Eye (tissue), 1 donor: ENCODE results near the gene CNPY1.

Experiments used
- DNase-seq: peaks from one replicate; pipeline ENCODE4 v3.0.0-alpha.2; 2015

CNPY1 gene

GRCh38 chr7:155464183-155464582, 82.2 kb downstream of the CNPY1 start:
- DNase-seq, result peak; percentile 33

GRCh38 chr7:155463114-155463811, 83.1 kb downstream of the CNPY1 start:
- DNase-seq, result peak; percentile 23

GRCh38 chr7:155462163-155462735, 84.1 kb downstream of the CNPY1 start:
- DNase-seq, result no peak

GRCh38 chr7:155461631-155462030, 84.7 kb downstream of the CNPY1 start:
- no peak for DNase-seq

DNA sequence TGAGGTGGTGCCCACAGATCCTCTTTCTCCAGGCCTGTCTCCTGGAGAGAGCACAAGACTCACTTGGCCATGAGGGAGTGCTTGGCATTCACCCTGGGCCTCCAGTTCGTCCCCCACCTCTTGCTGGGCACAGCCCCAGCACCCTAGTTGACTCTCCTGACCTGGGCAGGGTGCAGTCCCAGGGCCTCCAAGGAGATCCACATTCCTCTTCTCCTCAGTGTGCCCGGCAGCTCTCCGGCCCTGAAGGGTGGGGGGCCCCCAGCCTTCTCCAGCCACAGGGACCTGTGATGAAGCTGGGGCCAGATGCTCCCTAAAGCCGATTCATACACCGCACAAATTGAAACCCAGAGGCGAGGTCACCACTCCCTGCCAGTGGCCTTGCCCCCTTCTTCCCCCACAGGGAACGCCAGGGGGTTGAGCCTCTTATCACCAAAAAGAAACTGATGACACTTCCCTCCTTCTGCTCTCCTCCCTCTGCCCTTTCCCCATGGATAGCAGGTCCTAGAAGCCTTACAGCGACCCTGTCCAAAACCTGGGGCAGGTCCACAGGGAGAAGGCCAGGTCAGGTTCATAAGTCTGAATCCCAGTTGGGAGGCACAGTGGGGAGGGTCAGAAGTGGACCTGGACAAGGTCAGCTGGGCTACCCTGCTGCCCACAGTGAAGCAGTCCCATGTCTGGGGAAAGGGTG, 85.3 kb downstream of the CNPY1 start:
- DNase-seq, result no peak

DNA sequence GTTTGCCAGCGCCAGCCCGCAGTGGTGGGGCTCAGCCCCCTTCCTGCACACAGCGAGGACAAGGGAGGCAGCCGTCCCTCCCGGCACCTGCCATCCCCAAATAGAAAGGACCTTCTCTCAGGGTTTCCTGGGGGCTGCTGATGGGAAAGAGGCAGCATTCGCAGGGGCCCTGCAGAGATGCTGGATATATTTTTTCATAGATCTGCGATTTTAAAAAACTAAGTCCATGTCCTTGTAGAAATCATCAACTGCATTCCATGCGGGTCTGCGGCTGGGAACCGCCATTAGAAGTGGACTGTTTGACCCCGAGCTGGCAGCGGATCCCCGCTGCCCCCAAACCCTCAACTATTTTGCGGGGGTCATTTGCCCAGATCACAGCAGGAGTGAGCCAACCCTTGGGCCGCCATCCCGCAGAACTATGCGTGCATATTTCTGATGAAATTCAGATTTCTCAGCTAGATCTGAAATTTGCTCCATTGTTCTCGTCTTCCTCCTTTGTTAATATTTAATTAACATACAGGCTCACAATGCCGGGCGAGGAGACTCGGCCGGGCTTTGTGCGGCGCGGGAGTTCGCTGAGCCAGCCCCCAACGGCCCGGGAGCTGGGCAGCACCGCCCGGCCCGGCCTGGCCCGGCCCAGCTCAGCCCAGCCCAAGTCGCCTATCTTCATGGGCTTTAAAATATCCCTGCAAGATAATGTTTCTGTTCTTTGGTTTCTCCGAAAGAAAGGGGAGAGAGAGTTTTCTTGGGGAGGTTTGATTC, 86.5 kb downstream of the CNPY1 start:
- peak; percentile 52 for DNase-seq

GRCh38 chr7:155458878-155459699, 87.3 kb downstream of the CNPY1 start:
- peak; percentile 53 for DNase-seq

DNA sequence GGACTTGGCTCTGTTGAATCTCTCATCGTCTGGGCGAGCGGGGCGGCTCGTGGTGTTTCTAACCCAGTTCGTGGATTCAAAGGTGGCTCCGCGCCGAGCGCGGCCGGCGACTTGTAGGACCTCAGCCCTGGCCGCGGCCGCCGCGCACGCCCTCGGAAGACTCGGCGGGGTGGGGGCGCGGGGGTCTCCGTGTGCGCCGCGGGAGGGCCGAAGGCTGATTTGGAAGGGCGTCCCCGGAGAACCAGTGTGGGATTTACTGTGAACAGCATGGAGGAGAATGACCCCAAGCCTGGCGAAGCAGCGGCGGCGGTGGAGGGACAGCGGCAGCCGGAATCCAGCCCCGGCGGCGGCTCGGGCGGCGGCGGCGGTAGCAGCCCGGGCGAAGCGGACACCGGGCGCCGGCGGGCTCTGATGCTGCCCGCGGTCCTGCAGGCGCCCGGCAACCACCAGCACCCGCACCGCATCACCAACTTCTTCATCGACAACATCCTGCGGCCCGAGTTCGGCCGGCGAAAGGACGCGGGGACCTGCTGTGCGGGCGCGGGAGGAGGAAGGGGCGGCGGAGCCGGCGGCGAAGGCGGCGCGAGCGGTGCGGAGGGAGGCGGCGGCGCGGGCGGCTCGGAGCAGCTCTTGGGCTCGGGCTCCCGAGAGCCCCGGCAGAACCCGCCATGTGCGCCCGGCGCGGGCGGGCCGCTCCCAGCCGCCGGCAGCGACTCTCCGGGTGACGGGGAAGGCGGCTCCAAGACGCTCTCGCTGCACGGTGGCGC, 88.1 kb downstream of the CNPY1 start, which contains the start of gene EN2:
EN2 (plus strand) TSS at position 19 of the 767 bp plus-strand sequence; CDS start at position 268, 249 bp downstream.
- peak; percentile 68 for DNase-seq

- no peak for DNase-seq
Observed at GRCh38 chr7:155457544-155458110, 88.7 kb downstream of the CNPY1 start.

DNA sequence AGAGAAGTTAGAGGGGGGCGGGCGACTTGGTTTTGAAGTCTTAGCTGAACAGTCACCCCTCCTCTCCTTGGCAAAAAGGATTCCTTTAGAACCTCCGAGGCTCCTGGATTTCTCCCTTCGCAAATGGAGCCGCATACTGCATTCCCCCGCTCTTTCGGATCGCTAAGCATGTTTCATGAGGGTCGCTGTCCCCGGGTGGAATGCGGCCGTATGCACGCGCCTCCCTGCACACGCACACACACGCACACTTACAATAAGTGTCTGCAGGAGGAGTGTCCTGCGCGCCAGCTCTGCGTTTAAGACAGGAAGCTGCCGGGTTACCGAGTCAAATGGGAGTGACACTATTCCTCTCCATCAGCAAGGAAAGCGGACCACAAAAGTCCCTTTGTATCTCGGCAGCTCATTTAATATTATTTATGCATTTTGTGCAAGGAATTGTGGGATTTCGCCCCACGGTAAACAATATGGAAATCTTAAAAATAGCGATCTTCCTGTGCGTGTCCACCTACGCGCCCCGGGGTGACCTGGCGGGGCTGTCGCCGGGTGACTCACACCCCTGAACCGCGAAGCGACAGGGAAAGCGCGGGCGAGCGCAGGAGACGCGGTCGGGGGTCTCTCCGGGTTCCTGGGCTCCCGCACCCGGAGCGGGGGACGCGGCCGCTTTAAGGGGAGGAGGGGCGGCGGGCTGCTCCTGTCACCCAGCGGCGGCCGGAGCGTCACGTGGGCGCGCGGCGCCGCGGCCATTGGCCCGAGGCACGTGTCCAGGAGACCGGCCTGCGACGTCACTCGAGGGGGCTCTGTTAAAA, 89.4 kb downstream of the CNPY1 start:
- peak; percentile 91 for DNase-seq

GRCh38 chr7:155455776-155456737, 90.3 kb downstream of the CNPY1 start:
- DNase-seq, result no peak

GRCh38 chr7:155455132-155455693, 91.1 kb downstream of the CNPY1 start:
- DNase-seq, result no peak

DNA sequence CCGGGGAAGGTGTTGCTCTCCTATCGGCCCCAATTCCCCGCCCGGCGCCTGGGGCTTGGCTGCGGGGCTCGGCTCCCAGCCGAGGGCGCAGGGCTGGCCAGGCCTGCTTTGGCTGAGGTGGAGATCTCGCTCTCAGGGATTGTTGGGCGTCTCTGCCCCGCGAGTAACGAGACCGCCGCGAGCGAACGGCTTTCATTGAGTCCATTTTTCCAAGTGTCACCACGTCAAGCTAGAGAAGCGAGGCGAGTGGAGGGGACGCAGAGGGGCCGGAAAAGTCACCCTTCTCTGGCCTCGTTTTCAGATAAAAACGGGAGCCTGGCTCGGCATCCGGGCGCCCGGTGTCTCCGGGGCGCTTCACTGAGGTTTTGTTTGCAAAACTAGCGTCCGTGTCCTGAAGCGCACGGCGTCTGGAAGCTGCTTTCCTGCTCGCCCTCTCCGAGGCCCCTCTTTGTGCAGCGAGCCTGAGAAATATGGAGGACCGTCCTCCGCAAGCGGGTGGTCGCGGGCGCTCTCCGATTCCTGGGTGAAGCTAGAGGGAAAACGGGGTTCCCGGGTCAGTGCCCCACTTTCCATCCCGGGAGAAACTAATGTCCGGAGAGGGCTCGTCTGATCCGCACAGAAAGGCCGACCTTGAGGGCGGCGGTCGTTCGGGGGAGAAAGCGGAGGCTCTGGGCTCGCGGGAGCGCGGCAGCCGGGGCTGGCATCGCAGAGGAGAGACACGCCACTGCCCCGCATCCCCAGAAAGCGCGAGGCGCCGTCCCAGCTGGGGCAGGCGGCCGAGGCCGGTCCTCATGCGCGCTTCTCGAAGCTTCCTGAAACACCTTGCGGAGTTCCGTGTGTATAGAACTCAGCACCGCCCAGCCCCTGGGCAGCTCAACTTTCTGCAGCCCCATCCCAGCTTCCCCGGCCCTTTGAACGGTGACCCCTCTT, 91.9 kb downstream of the CNPY1 start:
- peak; percentile 83 for DNase-seq

- peak; percentile 23 for DNase-seq
Observed at GRCh38 chr7:155453296-155454182, 92.8 kb downstream of the CNPY1 start.

GRCh38 chr7:155452505-155453295, 93.7 kb downstream of the CNPY1 start:
- DNase-seq, result peak; percentile 53

GRCh38 chr7:155451840-155452239, 94.5 kb downstream of the CNPY1 start:
- no peak for DNase-seq
